SJCRH30 (cell line): ENCODE data around the gene BCL2L12. TPM values are rescaled to one million over a fixed set of nuclear protein-coding genes. Genes with fewer than 3 reads are reported as not detected.

Source experiments
- DNase-seq, 2 experiments: peaks; one replicate each; pipeline ENCODE4 v3.0.0-alpha.2; 2015 to 2020
- H3K27ac ChIP-seq: fragments of 250-450 bp; sonication (Bioruptor Pico); 2 replicates; pipeline ENCODE4 v1.5.1; 2020; ENCODE audit warnings: mild to moderate bottlenecking, moderate library complexity
- H3K27me3 ChIP-seq: fragments of 250-450 bp; sonication (Bioruptor Pico); 2 replicates; pipeline ENCODE4 v1.5.1; 2020; ENCODE audit warnings: mild to moderate bottlenecking, moderate library complexity
- H3K36me3 ChIP-seq: fragments of 250-450 bp; sonication (Bioruptor Pico); 2 replicates; pipeline ENCODE4 v1.5.1; 2020; ENCODE audit warnings: mild to moderate bottlenecking, moderate library complexity
- H3K4me1 ChIP-seq: fragments of 250-450 bp; sonication (Bioruptor Pico); 2 replicates; pipeline ENCODE4 v1.5.1; 2020; ENCODE audit warnings: mild to moderate bottlenecking, moderate library complexity
- H3K4me3 ChIP-seq: fragments of 250-450 bp; sonication (Bioruptor Pico); 2 replicates; pipeline ENCODE4 v1.5.1; 2020; ENCODE audit warnings: mild to moderate bottlenecking, moderate library complexity
- H3K9me3 ChIP-seq: fragments of 250-450 bp; sonication (Bioruptor Pico); replicated peaks from 2 replicates; pipeline ENCODE4 v1.5.1; 2020; ENCODE audit warnings: mild to moderate bottlenecking, moderate library complexity
- total RNA-seq: library from RNA; depleted of rRNA; stranded (reverse); fragments of >200 nt; shearing (Covaris generic); gene quantifications from 2 replicates; pipeline ENCODE4 v1.2.3, GENCODE V29; 2014

Gene BCL2L12
- total RNA-seq, 1 experiment from 2014 or later, result 45.2 TPM

GRCh38 chr19:49665036-49665350, 740 bp upstream of the BCL2L12 start:
- Histone ChIP-seq H3K4me3 (peak overlapping the region; percentile 70), H3K36me3 (peaks cover 12% of the 10 kb centered on the region), H3K27me3 (no peaks in the 10 kb centered on the region), H3K27ac (peak overlapping the region; percentile 26; the same call in 1 of the 2 replicates), H3K9me3 (no peaks in the 10 kb centered on the region), H3K4me1 (0 out of 2 replicates have a peak, but pooled peaks cover 3% of the 10 kb centered on the region)
- DNase-seq, result no peak

GRCh38 chr19:49666120-49666444, 349 bp downstream of the BCL2L12 start:
- Histone ChIP-seq H3K4me3 (peak overlapping the region; percentile 70), H3K27me3 (no peaks in the 10 kb centered on the region), H3K4me1 (0 out of 2 replicates have a peak, but pooled peaks cover 3% of the 10 kb centered on the region), H3K9me3 (no peaks in the 10 kb centered on the region), H3K27ac (peak overlapping the region; percentile 26; the same call in 1 of the 2 replicates), H3K36me3 (peaks cover 8% of the 10 kb centered on the region)
- DNase-seq, result no peak

GRCh38 chr19:49667473-49667872, 1.7 kb downstream of the BCL2L12 start:
- Histone ChIP-seq H3K36me3 (peaks cover 3% of the 10 kb centered on the region), H3K27ac (no peak overlapping the region), H3K4me3 (no peak overlapping the region), H3K9me3 (no peaks in the 10 kb centered on the region), H3K27me3 (no peaks in the 10 kb centered on the region), H3K4me1 (0 out of 2 replicates have a peak, but pooled peaks cover 3% of the 10 kb centered on the region)
- DNase-seq, result no peak

GRCh38 chr19:49669516-49669915, 3.8 kb downstream of the BCL2L12 start:
- Histone ChIP-seq H3K27ac (no peak overlapping the region), H3K36me3 (peaks cover 3% of the 10 kb centered on the region)
- DNase-seq, result no peak

GRCh38 chr19:49672131-49672919, 6.6 kb downstream of the BCL2L12 start:
- Histone ChIP-seq H3K27me3 (no peaks in the 10 kb centered on the region), H3K36me3 (peaks cover 3% of the 10 kb centered on the region), H3K4me1 (no peaks in the 10 kb centered on the region), H3K9me3 (no peaks in the 10 kb centered on the region), H3K27ac (no peak overlapping the region), H3K4me3 (no peak overlapping the region)
- DNase-seq, result peak; percentile 65 to 72

More at GRCh38 chr19:49669516-49669915, 3.8 kb downstream of the BCL2L12 start:
- H3K4me3 ChIP-seq, result no peak overlapping the region
- no peaks in the 10 kb centered on the region for H3K9me3 ChIP-seq
- no peaks in the 10 kb centered on the region for H3K4me1 ChIP-seq
- H3K27me3 ChIP-seq, result no peaks in the 10 kb centered on the region

- H3K36me3 ChIP-seq, result peaks cover 11% of the 10 kb centered on the region
- peaks cover 18% of the 10 kb centered on the region for H3K4me1 ChIP-seq
- peak overlapping the region; percentile 94 for H3K4me3 ChIP-seq
- peak in 1 of 2 experiments; percentile 84 for DNase-seq
- H3K27ac ChIP-seq, result peak overlapping the region; percentile 98
- no peaks in the 10 kb centered on the region for H3K27me3 ChIP-seq
- no peaks in the 10 kb centered on the region for H3K9me3 ChIP-seq
These were observed 10.5 kb downstream of the BCL2L12 start for GRCh38 chr19:49676136-49676783.

GRCh38 chr19:49676784-49677230, 11.1 kb downstream of the BCL2L12 start:
- Histone ChIP-seq H3K4me1 (peaks cover 18% of the 10 kb centered on the region), H3K27ac (peak overlapping the region; percentile 98), H3K27me3 (no peaks in the 10 kb centered on the region), H3K9me3 (no peaks in the 10 kb centered on the region), H3K36me3 (peaks cover 16% of the 10 kb centered on the region), H3K4me3 (peak overlapping the region; percentile 94)
- DNase-seq, result peak; percentile 100

GRCh38 chr19:49677231-49677900, 11.6 kb downstream of the BCL2L12 start, which contains the start of gene PRMT1:
Gene PRMT1 (plus strand): TSS chr19:49677271. CDS start chr19:49677281, 10 bp downstream.
- H3K27ac ChIP-seq, result peak within 1 kb of the TSS; percentile 98
- DNase-seq, result peak; percentile 67 to 68

GRCh38 chr19:49677901-49678674, 12.4 kb downstream of the BCL2L12 start:
- DNase-seq, result peak; percentile 87 to 93
- Histone ChIP-seq H3K4me1 (peaks cover 18% of the 10 kb centered on the region), H3K36me3 (peaks cover 29% of the 10 kb centered on the region), H3K9me3 (no peaks in the 10 kb centered on the region), H3K27ac (peak overlapping the region; percentile 98), H3K4me3 (peak overlapping the region; percentile 94), H3K27me3 (no peaks in the 10 kb centered on the region)

More at GRCh38 chr19:49677231-49677900, 11.6 kb downstream of the BCL2L12 start, which contains the start of gene PRMT1:
- H3K4me3 ChIP-seq, result peak within 1 kb of the TSS; percentile 94
- no peaks in the 10 kb centered on the region for H3K27me3 ChIP-seq
- H3K9me3 ChIP-seq, result no peaks in the 10 kb centered on the region
- H3K36me3 ChIP-seq, result peaks cover 22% of the 10 kb centered on the region
- peaks cover 18% of the 10 kb centered on the region for H3K4me1 ChIP-seq

GRCh38 chr19:49678985-49679770, 13.4 kb downstream of the BCL2L12 start:
- DNase-seq, result peak; percentile 78 to 83
- H3K27ac ChIP-seq, result peak overlapping the region; percentile 50
- peak overlapping the region; percentile 94 for H3K4me3 ChIP-seq
- H3K27me3 ChIP-seq, result no peaks in the 10 kb centered on the region
- peaks cover 18% of the 10 kb centered on the region for H3K4me1 ChIP-seq
- no peaks in the 10 kb centered on the region for H3K9me3 ChIP-seq
- peaks cover 39% of the 10 kb centered on the region for H3K36me3 ChIP-seq

- peaks cover 46% of the 10 kb centered on the region for H3K36me3 ChIP-seq
- H3K9me3 ChIP-seq, result no peaks in the 10 kb centered on the region
- no peaks in the 10 kb centered on the region for H3K27me3 ChIP-seq
- DNase-seq, result peak in 1 of 2 experiments; percentile 41
- H3K27ac ChIP-seq, result peak overlapping the region; percentile 50
- H3K4me1 ChIP-seq, result peaks cover 18% of the 10 kb centered on the region
- H3K4me3 ChIP-seq, result peak overlapping the region; percentile 94
These were observed 14.2 kb downstream of the BCL2L12 start for GRCh38 chr19:49679771-49680413.

GRCh38 chr19:49680421-49681351, 15.0 kb downstream of the BCL2L12 start:
- DNase-seq, result peak; percentile 92 to 95
- Histone ChIP-seq H3K9me3 (no peaks in the 10 kb centered on the region), H3K36me3 (peaks cover 53% of the 10 kb centered on the region), H3K4me1 (peaks cover 18% of the 10 kb centered on the region), H3K4me3 (peak overlapping the region; percentile 94; the same call in 1 of the 2 replicates), H3K27me3 (no peaks in the 10 kb centered on the region), H3K27ac (peak overlapping the region; percentile 50; the same call in 1 of the 2 replicates)
